ENCODE data around the gene PHOSPHO2.

DNA sequence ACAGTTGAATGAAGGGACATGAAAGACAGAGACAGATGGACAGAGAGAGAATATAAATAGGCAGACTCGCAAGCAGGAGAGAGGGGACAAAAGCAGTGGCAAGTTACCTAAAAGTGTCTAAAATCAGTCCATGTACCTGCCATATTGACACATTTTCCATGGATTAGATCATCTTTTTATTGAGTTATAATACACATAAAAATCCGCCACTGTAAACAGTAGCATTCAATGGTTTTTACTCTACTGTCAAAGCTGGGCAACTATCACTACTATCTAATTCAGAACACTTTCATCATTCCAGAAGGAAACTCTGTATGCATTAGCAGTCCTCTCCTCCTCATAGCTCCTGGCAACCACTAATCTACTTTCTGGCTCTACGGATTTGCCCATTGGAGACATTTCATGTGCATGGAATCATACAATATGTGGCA lies 10.1 kb upstream of the PHOSPHO2 start:
- TF ChIP-seq CTCF (IDR thresholded peaks at IDR 0.05 in 2 of 3, conservative IDR thresholded peaks at IDR 0.05 in 1 of 3; ENCODE audit: insufficient read depth in 2 of 3, low read depth in 1 of 3, low read length in 3 of 3) (no peak), PHF20 (IDR thresholded peaks at IDR 0.05; ENCODE audit: partially characterized antibody) (no peak), HNRNPLL (IDR thresholded peaks at IDR 0.05; ENCODE audit: low read depth, low read length, poor library complexity, severe bottlenecking) (no peak), GABPA (tag; conservative IDR thresholded peaks at IDR 0.05; ENCODE audit: low read depth) (no peak), PURB (CRISPR knock-in tag; IDR thresholded peaks at IDR 0.05; ENCODE audit: low read depth) (no peak), VEZF1 (CRISPR knock-in tag; IDR thresholded peaks at IDR 0.05) (no peak), MECOM (CRISPR knock-in tag; IDR thresholded peaks at IDR 0.05) (no peak), MAFK (IDR thresholded peaks at IDR 0.05; ENCODE audit: low read length) (no peak), NFRKB (IDR thresholded peaks at IDR 0.05; ENCODE audit: low read depth) (no peak)
- TF ChIP-seq, protein P1, sequence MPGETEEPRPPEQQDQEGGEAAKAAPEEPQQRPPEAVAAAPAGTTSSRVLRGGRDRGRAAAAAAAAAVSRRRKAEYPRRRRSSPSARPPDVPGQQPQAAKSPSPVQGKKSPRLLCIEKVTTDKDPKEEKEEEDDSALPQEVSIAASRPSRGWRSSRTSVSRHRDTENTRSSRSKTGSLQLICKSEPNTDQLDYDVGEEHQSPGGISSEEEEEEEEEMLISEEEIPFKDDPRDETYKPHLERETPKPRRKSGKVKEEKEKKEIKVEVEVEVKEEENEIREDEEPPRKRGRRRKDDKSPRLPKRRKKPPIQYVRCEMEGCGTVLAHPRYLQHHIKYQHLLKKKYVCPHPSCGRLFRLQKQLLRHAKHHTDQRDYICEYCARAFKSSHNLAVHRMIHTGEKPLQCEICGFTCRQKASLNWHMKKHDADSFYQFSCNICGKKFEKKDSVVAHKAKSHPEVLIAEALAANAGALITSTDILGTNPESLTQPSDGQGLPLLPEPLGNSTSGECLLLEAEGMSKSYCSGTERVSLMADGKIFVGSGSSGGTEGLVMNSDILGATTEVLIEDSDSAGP (CRISPR knock-in tag; IDR thresholded peaks at IDR 0.05), result no peak
